ENCODE data around the gene SLC8A3.
A peak's percentile ranks its signal among the peaks of the same experiment; 100 is the strongest.

SLC8A3 gene

DNA sequence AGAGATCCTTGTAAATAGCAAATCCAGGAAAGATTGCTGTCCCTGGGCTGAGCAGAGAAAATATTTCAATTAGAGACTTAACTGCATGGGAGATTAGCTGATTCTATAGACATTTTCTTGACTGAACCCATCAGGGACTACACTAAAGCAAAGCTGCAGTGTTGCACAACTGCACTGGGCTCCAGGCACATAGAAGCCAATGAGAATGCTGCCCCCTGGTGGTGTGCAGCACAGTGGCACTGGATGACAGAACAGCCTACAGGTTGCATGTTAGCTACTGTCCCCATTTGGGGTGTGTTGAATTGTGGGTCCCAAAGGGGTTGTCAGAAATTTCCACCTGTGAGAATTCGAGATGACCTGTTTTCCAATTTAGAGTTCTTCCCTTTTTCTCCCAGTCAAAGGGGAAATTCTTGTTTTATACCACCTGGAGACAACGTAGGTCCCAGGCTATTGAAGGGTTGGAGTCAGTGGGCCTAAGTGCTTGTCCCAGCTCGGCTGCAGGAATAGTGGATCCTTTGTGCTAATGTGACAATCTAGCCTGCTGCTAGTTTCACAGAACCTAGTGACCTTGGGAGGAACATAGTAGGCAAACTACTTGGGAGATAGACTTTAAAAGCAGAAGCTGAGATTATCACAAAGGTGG, 114.7 kb downstream of the SLC8A3 start:
- Histone ChIP-seq H3K4ac (ENCODE audit: low read depth in 1 of 2, low read length in 2 of 2) (no peak overlapping the region), H2BK120ac (ENCODE audit: low read depth, low read length) (no peak overlapping the region), H3K18ac (ENCODE audit: low read depth in 1 of 2, low read length in 2 of 2) (no peak overlapping the region), H2BK15ac (ENCODE audit: low read depth, poor library complexity, severe bottlenecking) (no peak overlapping the region), H2AFZ (ENCODE audit: low read depth, low read length) (no peak overlapping the region), H3K4me1 (ENCODE audit: control insufficient read depth, insufficient read depth, low read depth, low read length) (no peaks in the 10 kb centered on the region), H4K91ac (ENCODE audit: low read length) (no peak overlapping the region), H3K9me3 (ENCODE audit: control insufficient read depth, low read length) (no peaks in the 10 kb centered on the region), H3K9ac (ENCODE audit: low read length) (no peak overlapping the region), H2BK12ac (ENCODE audit: low read length in 2 of 2) (no peak overlapping the region), H2AK5ac (ENCODE audit: low read length, severe bottlenecking) (no peak overlapping the region), H3K36me3 (ENCODE audit: control insufficient read depth in 1 of 2, insufficient read depth in 2 of 2, low read depth in 1 of 2, low read length in 2 of 2) (no peaks in the 10 kb centered on the region), H2BK5ac (ENCODE audit: low read depth, low read length, poor library complexity, severe bottlenecking) (no peak overlapping the region), H3K23ac (ENCODE audit: low read length in 2 of 2) (no peak overlapping the region), H3K27ac (ENCODE audit: low read length, poor library complexity, severe bottlenecking) (no peak overlapping the region), H3K4me3 (ENCODE audit: insufficient read depth in 1 of 2, low read depth in 1 of 2, low read length in 2 of 2) (no peak overlapping the region), H3K27me3 (ENCODE audit: control insufficient read depth in 1 of 2, insufficient read depth in 1 of 2, low read length in 2 of 2) (peaks cover 15 to 31% of the 10 kb centered on the region in 2 experiments), H3K4me2 (ENCODE audit: low read length, poor library complexity, severe bottlenecking) (no peak overlapping the region), H3K79me1 (replicated peaks; ENCODE audit: low read length, poor library complexity, severe bottlenecking) (no peaks in the 10 kb centered on the region), H4K8ac (ENCODE audit: low read length) (no peak overlapping the region), H3K14ac (ENCODE audit: low read length in 2 of 2) (no peak overlapping the region)
- WGBS: 41% methylated on average over 3 of the region's 3 CpGs
- DNase-seq: peak; percentile 21

DNA sequence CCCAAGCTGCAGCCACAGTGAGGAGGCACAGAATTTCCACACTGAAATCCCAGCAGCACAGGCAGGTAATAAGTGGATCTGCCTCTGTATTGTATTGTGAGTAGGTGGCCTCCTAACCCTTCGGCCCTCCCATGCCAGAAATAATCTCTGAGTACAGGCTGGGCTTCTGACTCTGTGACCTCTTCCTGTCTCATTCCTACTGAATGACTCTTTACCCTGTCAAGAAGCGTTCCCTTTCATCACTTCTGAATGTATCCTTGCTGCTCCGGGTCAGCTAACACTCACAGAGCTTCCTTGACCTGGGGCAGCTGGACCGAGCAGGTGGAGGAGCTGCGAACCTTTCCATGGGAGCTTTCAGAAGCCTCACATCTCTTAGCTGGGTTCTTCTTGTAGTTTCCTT, 119.6 kb downstream of the SLC8A3 start:
- Histone ChIP-seq H3K36me3 (ENCODE audit: control insufficient read depth in 1 of 2, insufficient read depth in 2 of 2, low read depth in 1 of 2, low read length in 2 of 2) (no peaks in the 10 kb centered on the region), H2BK5ac (ENCODE audit: low read depth, low read length, poor library complexity, severe bottlenecking) (no peak overlapping the region), H3K14ac (ENCODE audit: low read length in 2 of 2) (no peak overlapping the region), H3K27me3 (ENCODE audit: control insufficient read depth in 1 of 2, insufficient read depth in 1 of 2, low read length in 2 of 2) (peaks cover 11 to 27% of the 10 kb centered on the region in 2 experiments), H2BK12ac (ENCODE audit: low read length in 2 of 2) (no peak overlapping the region), H3K9me3 (ENCODE audit: control insufficient read depth, low read length) (no peaks in the 10 kb centered on the region), H3K9ac (ENCODE audit: low read length) (no peak overlapping the region), H3K4me1 (ENCODE audit: control insufficient read depth, insufficient read depth, low read depth, low read length) (no peaks in the 10 kb centered on the region), H2BK15ac (ENCODE audit: low read depth, poor library complexity, severe bottlenecking) (no peak overlapping the region), H3K4me2 (ENCODE audit: low read length, poor library complexity, severe bottlenecking) (no peak overlapping the region), H3K18ac (ENCODE audit: low read depth in 1 of 2, low read length in 2 of 2) (no peak overlapping the region), H3K4ac (ENCODE audit: low read depth in 1 of 2, low read length in 2 of 2) (no peak overlapping the region), H4K8ac (ENCODE audit: low read length) (no peak overlapping the region), H2BK120ac (ENCODE audit: low read depth, low read length) (no peak overlapping the region), H3K4me3 (ENCODE audit: insufficient read depth in 1 of 2, low read depth in 1 of 2, low read length in 2 of 2) (no peak overlapping the region), H4K91ac (ENCODE audit: low read length) (no peak overlapping the region), H3K79me1 (replicated peaks; ENCODE audit: low read length, poor library complexity, severe bottlenecking) (no peaks in the 10 kb centered on the region), H2AK5ac (ENCODE audit: low read length, severe bottlenecking) (no peak overlapping the region), H3K27ac (ENCODE audit: low read length, poor library complexity, severe bottlenecking) (no peak overlapping the region), H2AFZ (ENCODE audit: low read depth, low read length) (no peak overlapping the region), H3K23ac (ENCODE audit: low read length in 2 of 2) (no peak overlapping the region)
- no peak for DNase-seq
- WGBS: 69% methylated on average over 5 of the region's 5 CpGs

DNA sequence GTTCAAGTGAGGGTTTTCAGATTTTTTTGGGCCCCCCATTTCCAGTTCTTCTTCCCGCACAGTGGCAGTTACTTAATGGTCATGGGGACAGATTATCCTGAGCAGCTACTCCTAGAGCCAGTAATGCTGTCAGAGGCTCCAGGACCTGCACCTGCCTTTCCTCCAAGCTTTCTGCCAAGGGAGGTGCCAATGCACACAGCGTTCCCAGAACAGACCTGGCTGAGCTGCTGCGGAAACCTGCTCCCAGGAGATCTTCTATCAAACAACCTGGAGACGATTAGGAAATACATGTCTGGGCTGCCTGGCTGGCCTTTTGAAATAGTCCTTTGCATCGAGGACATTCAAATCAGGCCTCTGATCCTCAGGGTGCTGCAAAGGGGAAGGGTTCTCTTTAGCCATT, 120.9 kb downstream of the SLC8A3 start:
- Histone ChIP-seq H3K18ac (ENCODE audit: low read depth in 1 of 2, low read length in 2 of 2) (no peak overlapping the region), H3K14ac (ENCODE audit: low read length in 2 of 2) (no peak overlapping the region)

DNA sequence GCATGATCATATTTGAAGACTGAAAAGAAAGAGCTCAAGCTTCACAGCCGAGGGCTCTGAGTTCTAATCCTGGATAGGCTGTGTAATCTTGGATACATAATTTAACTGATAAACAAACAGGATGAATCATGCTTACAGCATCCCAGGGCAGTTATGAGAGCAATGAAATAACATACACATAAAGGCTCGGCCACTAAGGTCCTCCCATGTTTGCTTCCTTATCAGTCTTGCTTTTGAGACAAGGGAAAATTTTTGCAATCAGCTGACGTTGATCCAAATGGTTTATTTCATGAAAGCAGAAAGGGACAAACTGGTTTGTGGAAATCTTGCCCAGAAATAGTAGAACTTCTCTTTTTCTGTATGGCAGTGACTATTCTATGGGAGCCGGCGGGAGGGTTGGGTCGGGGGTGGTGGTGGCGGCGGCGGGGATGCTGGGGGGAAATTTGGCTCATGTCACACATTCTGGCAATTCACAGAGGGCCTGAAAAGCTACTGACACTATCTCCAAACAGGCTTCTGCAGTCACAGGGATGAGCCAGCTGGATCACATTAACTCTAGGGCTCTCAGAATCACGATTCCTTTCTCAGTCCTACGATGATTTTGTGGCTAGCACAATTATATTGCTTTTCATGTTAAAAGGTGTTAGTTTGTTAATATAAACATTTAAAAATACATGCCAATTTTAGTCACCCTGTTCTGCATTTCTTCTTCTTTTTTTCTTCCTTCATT, 124.5 kb downstream of the SLC8A3 start:
- WGBS: 88% methylated on average over 9 of the region's 11 CpGs
- Histone ChIP-seq H2AK5ac (ENCODE audit: low read length, severe bottlenecking) (no peak overlapping the region), H3K4ac (ENCODE audit: low read depth in 1 of 2, low read length in 2 of 2) (no peak overlapping the region), H2BK5ac (ENCODE audit: low read depth, low read length, poor library complexity, severe bottlenecking) (no peak overlapping the region), H2BK12ac (ENCODE audit: low read length in 2 of 2) (no peak overlapping the region), H2AFZ (ENCODE audit: low read depth, low read length) (no peak overlapping the region), H3K36me3 (ENCODE audit: control insufficient read depth in 1 of 2, insufficient read depth in 2 of 2, low read depth in 1 of 2, low read length in 2 of 2) (no peaks in the 10 kb centered on the region), H2BK120ac (ENCODE audit: low read depth, low read length) (no peak overlapping the region), H3K27ac (ENCODE audit: low read length, poor library complexity, severe bottlenecking) (no peak overlapping the region), H3K9me3 (ENCODE audit: control insufficient read depth, low read length) (no peaks in the 10 kb centered on the region), H3K18ac (ENCODE audit: low read depth in 1 of 2, low read length in 2 of 2) (no peak overlapping the region), H2BK15ac (ENCODE audit: low read depth, poor library complexity, severe bottlenecking) (no peak overlapping the region), H3K4me1 (ENCODE audit: control insufficient read depth, insufficient read depth, low read depth, low read length) (no peaks in the 10 kb centered on the region), H3K79me1 (replicated peaks; ENCODE audit: low read length, poor library complexity, severe bottlenecking) (no peaks in the 10 kb centered on the region), H4K91ac (ENCODE audit: low read length) (no peak overlapping the region), H3K14ac (ENCODE audit: low read length in 2 of 2) (no peak overlapping the region), H3K4me3 (ENCODE audit: insufficient read depth in 1 of 2, low read depth in 1 of 2, low read length in 2 of 2) (no peak overlapping the region), H3K23ac (ENCODE audit: low read length in 2 of 2) (no peak overlapping the region), H3K9ac (ENCODE audit: low read length) (no peak overlapping the region), H3K27me3 (ENCODE audit: control insufficient read depth in 1 of 2, insufficient read depth in 1 of 2, low read length in 2 of 2) (peaks cover 25 to 29% of the 10 kb centered on the region in 2 experiments), H4K8ac (ENCODE audit: low read length) (no peak overlapping the region), H3K4me2 (ENCODE audit: low read length, poor library complexity, severe bottlenecking) (no peak overlapping the region)
- DNase-seq: no peak

More for the DNA sequence above, 120.9 kb downstream of the SLC8A3 start:
- Histone ChIP-seq H3K4ac (ENCODE audit: low read depth in 1 of 2, low read length in 2 of 2) (no peak overlapping the region), H3K4me1 (ENCODE audit: control insufficient read depth, insufficient read depth, low read depth, low read length) (no peaks in the 10 kb centered on the region), H3K27me3 (ENCODE audit: control insufficient read depth in 1 of 2, insufficient read depth in 1 of 2, low read length in 2 of 2) (peaks cover 22 to 35% of the 10 kb centered on the region in 2 experiments), H4K91ac (ENCODE audit: low read length) (no peak overlapping the region), H3K4me3 (ENCODE audit: insufficient read depth in 1 of 2, low read depth in 1 of 2, low read length in 2 of 2) (no peak overlapping the region), H2BK15ac (ENCODE audit: low read depth, poor library complexity, severe bottlenecking) (no peak overlapping the region), H2BK120ac (ENCODE audit: low read depth, low read length) (no peak overlapping the region), H2BK12ac (ENCODE audit: low read length in 2 of 2) (no peak overlapping the region), H4K8ac (ENCODE audit: low read length) (no peak overlapping the region), H3K9ac (ENCODE audit: low read length) (no peak overlapping the region), H2AFZ (ENCODE audit: low read depth, low read length) (no peak overlapping the region), H3K27ac (ENCODE audit: low read length, poor library complexity, severe bottlenecking) (no peak overlapping the region), H2BK5ac (ENCODE audit: low read depth, low read length, poor library complexity, severe bottlenecking) (no peak overlapping the region), H3K36me3 (ENCODE audit: control insufficient read depth in 1 of 2, insufficient read depth in 2 of 2, low read depth in 1 of 2, low read length in 2 of 2) (no peaks in the 10 kb centered on the region), H3K4me2 (ENCODE audit: low read length, poor library complexity, severe bottlenecking) (no peak overlapping the region), H3K23ac (ENCODE audit: low read length in 2 of 2) (no peak overlapping the region), H2AK5ac (ENCODE audit: low read length, severe bottlenecking) (no peak overlapping the region), H3K9me3 (ENCODE audit: control insufficient read depth, low read length) (no peaks in the 10 kb centered on the region), H3K79me1 (replicated peaks; ENCODE audit: low read length, poor library complexity, severe bottlenecking) (no peaks in the 10 kb centered on the region)
- 88% methylated on average over 5 of the region's 5 CpGs for WGBS
- DNase-seq: no peak
